DOHH2 (cell line): ENCODE results near the gene PRKCH.

ENCODE experiments used
- H3F3A ChIP-seq: fragments of 200-600 bp; sonication (generic), shearing (Covaris generic); 2 replicates; pipeline ENCODE4 v1.6.0; 2016; ENCODE audit warnings: antibody characterized with exemption, mild to moderate bottlenecking; ENCODE audit not compliant: control insufficient read depth, insufficient read depth
- H3K27ac ChIP-seq: fragments of 200-600 bp; sonication (generic); 2 replicates; pipeline ENCODE4 v1.5.1; 2014; ENCODE audit warnings: low read depth, mild to moderate bottlenecking, low read length, moderate library complexity
- H3K27me3 ChIP-seq: fragments of 200-600 bp; sonication (generic); 2 replicates; pipeline ENCODE4 v1.6.1; 2014; ENCODE audit warnings: mild to moderate bottlenecking, low read length, mixed read lengths; ENCODE audit not compliant: control insufficient read depth
- H3K36me3 ChIP-seq: fragments of 200-600 bp; sonication (generic); 2 replicates; pipeline ENCODE4 v1.6.1; 2014; ENCODE audit warnings: mild to moderate bottlenecking, low read length, moderate library complexity, mixed read lengths; ENCODE audit not compliant: control insufficient read depth
- H3K4me1 ChIP-seq: fragments of 200-600 bp; sonication (generic); 2 replicates; pipeline ENCODE4 v1.6.1; 2014; ENCODE audit warnings: mild to moderate bottlenecking, low read length, mixed read lengths; ENCODE audit not compliant: control insufficient read depth
- H3K4me2 ChIP-seq: fragments of 200-600 bp; sonication (generic); 2 replicates; pipeline ENCODE4 v1.6.0; 2014; ENCODE audit warnings: mild to moderate bottlenecking, low read length, moderate library complexity
- H3K4me3 ChIP-seq: fragments of 200-600 bp; sonication (generic); 2 replicates; pipeline ENCODE4 v1.5.1; 2014; ENCODE audit warnings: mild to moderate bottlenecking, low read length, mixed read lengths
- H3K79me2 ChIP-seq: fragments of 200-600 bp; sonication (generic); 2 replicates; pipeline ENCODE4 v1.6.1; 2014; ENCODE audit warnings: mild to moderate bottlenecking, low read length, mixed read lengths; ENCODE audit not compliant: control insufficient read depth
- H3K9me2 ChIP-seq: fragments of 200-600 bp; sonication (generic); replicated peaks from 2 replicates; pipeline ENCODE4 v1.6.1; 2014; ENCODE audit warnings: mild to moderate bottlenecking, low read length, mixed read lengths; ENCODE audit not compliant: control insufficient read depth
- H3K9me3 ChIP-seq: fragments of 200-600 bp; sonication (generic); 2 replicates; pipeline ENCODE4 v1.6.1; 2014; ENCODE audit warnings: antibody characterized with exemption, low read length, mixed read lengths; ENCODE audit not compliant: control insufficient read depth, insufficient read depth
- H4K20me1 ChIP-seq: fragments of 200-600 bp; sonication (generic); 2 replicates; pipeline ENCODE4 v1.6.0; 2014; ENCODE audit warnings: low read depth, mild to moderate bottlenecking, antibody characterized with exemption, low read length, moderate library complexity; ENCODE audit not compliant: control insufficient read depth, insufficient read depth
- EZH2phosphoT487 ChIP-seq: fragments of 200-600 bp; sonication (generic); IDR thresholded peaks from 2 replicates; pipeline ENCODE4 v1.6.1; 2017; ENCODE audit warnings: borderline replicate concordance, mild to moderate bottlenecking, antibody characterized with exemption, low read length, moderate library complexity, mixed read lengths
- TF ChIP-seq, protein P1 (sequence below): fragments of 200-600 bp; sonication (generic); IDR thresholded peaks from one replicate; pipeline ENCODE4 v1.5.1; 2014; ENCODE audit warnings: antibody characterized with exemption, mild to moderate bottlenecking, low read depth, low read length; ENCODE audit not compliant: poor library complexity, severe bottlenecking

Gene PRKCH

GRCh38 chr14:61428261-61428660, 106.9 kb downstream of the PRKCH start:
- no peaks in the 10 kb centered on the region for H3K4me1 ChIP-seq
- H3K27ac ChIP-seq = no peak overlapping the region
- no peaks in the 10 kb centered on the region for H4K20me1 ChIP-seq
- no peaks in the 10 kb centered on the region for H3K36me3 ChIP-seq
- H3K79me2 ChIP-seq = no peaks in the 10 kb centered on the region
- H3K9me3 ChIP-seq = no peaks in the 10 kb centered on the region; the same call in 1 of the 2 replicates
- peaks cover 3% of the 10 kb centered on the region; the same call in 1 of the 2 replicates for H3K27me3 ChIP-seq
- H3K4me3 ChIP-seq = no peak overlapping the region
- TF ChIP-seq EZH2phosphoT487 = no peak
- TF ChIP-seq, protein P1, sequence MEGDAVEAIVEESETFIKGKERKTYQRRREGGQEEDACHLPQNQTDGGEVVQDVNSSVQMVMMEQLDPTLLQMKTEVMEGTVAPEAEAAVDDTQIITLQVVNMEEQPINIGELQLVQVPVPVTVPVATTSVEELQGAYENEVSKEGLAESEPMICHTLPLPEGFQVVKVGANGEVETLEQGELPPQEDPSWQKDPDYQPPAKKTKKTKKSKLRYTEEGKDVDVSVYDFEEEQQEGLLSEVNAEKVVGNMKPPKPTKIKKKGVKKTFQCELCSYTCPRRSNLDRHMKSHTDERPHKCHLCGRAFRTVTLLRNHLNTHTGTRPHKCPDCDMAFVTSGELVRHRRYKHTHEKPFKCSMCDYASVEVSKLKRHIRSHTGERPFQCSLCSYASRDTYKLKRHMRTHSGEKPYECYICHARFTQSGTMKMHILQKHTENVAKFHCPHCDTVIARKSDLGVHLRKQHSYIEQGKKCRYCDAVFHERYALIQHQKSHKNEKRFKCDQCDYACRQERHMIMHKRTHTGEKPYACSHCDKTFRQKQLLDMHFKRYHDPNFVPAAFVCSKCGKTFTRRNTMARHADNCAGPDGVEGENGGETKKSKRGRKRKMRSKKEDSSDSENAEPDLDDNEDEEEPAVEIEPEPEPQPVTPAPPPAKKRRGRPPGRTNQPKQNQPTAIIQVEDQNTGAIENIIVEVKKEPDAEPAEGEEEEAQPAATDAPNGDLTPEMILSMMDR = no peak
- no peak overlapping the region for H3K4me2 ChIP-seq
- no peaks in the 10 kb centered on the region for H3F3A ChIP-seq
- no peaks in the 10 kb centered on the region for H3K9me2 ChIP-seq

GRCh38 chr14:61429316-61429715, 107.9 kb downstream of the PRKCH start:
- H3K4me1 ChIP-seq = no peaks in the 10 kb centered on the region
- H3K4me2 ChIP-seq = no peak overlapping the region
- H3K79me2 ChIP-seq = no peaks in the 10 kb centered on the region
- no peaks in the 10 kb centered on the region for H3F3A ChIP-seq
- no peaks in the 10 kb centered on the region for H3K9me2 ChIP-seq
- no peak overlapping the region for H3K4me3 ChIP-seq
- H3K27me3 ChIP-seq = peaks cover 3% of the 10 kb centered on the region; the same call in 1 of the 2 replicates
- H3K9me3 ChIP-seq = no peaks in the 10 kb centered on the region; the same call in 1 of the 2 replicates
- TF ChIP-seq EZH2phosphoT487 = no peak
- TF ChIP-seq, protein P1 = no peak
- no peaks in the 10 kb centered on the region for H3K36me3 ChIP-seq
- H3K27ac ChIP-seq = no peak overlapping the region
- no peaks in the 10 kb centered on the region for H4K20me1 ChIP-seq

- no peak for TF ChIP-seq EZH2phosphoT487
- TF ChIP-seq, protein P1 = no peak
- no peaks in the 10 kb centered on the region for H3K36me3 ChIP-seq
- no peak overlapping the region for H3K4me3 ChIP-seq
- H3K9me2 ChIP-seq = no peaks in the 10 kb centered on the region
- H3F3A ChIP-seq = no peaks in the 10 kb centered on the region
- H3K27me3 ChIP-seq = peaks cover 3% of the 10 kb centered on the region; the same call in 1 of the 2 replicates
- H3K4me2 ChIP-seq = no peak overlapping the region
- H3K9me3 ChIP-seq = no peaks in the 10 kb centered on the region
- H3K79me2 ChIP-seq = no peaks in the 10 kb centered on the region
- no peaks in the 10 kb centered on the region for H3K4me1 ChIP-seq
- H4K20me1 ChIP-seq = no peaks in the 10 kb centered on the region
- no peak overlapping the region for H3K27ac ChIP-seq
These were observed 108.8 kb downstream of the PRKCH start for GRCh38 chr14:61430066-61430757.
